Osteocyte (in vitro differentiated cells): ENCODE data around the gene PSMC2. TPM values are rescaled to one million over a fixed set of nuclear protein-coding genes. Genes with fewer than 3 reads are reported as not detected.

ENCODE experiments used
- DNase-seq: peaks from one replicate; pipeline ENCODE4 v3.0.0; 2021; ENCODE audit warnings: mixed read lengths; ENCODE audit not compliant: unreplicated experiment; ENCODE audit errors: extremely low spot score
- H3K27ac Mint-ChIP-seq: one replicate; pipeline ENCODE4 v1.8.0; 2021; ENCODE audit warnings: mild to moderate bottlenecking, mixed read lengths; ENCODE audit not compliant: unreplicated experiment
- H3K27me3 Mint-ChIP-seq: one replicate; pipeline ENCODE4 v1.8.0; 2021; ENCODE audit warnings: mixed read lengths; ENCODE audit not compliant: unreplicated experiment
- H3K36me3 Mint-ChIP-seq: one replicate; pipeline ENCODE4 v1.8.0; 2021; ENCODE audit warnings: mixed read lengths; ENCODE audit not compliant: unreplicated experiment
- H3K4me1 Mint-ChIP-seq: one replicate; pipeline ENCODE4 v1.8.0; 2021; ENCODE audit warnings: mixed read lengths; ENCODE audit not compliant: unreplicated experiment
- H3K4me3 Mint-ChIP-seq: one replicate; pipeline ENCODE4 v1.8.0; 2021; ENCODE audit warnings: mild to moderate bottlenecking, moderate library complexity, mixed read lengths; ENCODE audit not compliant: unreplicated experiment
- H3K9me3 Mint-ChIP-seq: one replicate; pipeline ENCODE4 v1.8.0; 2021; ENCODE audit warnings: mixed read lengths; ENCODE audit not compliant: unreplicated experiment
- CTCF ChIP-seq: fragments of 200-600 bp; sonication (generic); IDR thresholded peaks from 2 replicates; pipeline ENCODE4 v1.5.0; 2021; ENCODE audit warnings: antibody characterized with exemption, mild to moderate bottlenecking, moderate library complexity
- total RNA-seq: library from RNA; stranded (reverse); gene quantifications from 2 replicates; pipeline ENCODE4 v1.2.1, GENCODE V29; 2021

Gene PSMC2
- total RNA-seq, 1 donor from 2014 or later, result 130 TPM

- no peak for TF ChIP-seq CTCF
- no peak for DNase-seq
- Mint-ChIP-seq H3K27me3 (no peaks in the 10 kb centered on the region), H3K27ac (no peak overlapping the region), H3K4me1 (peaks cover 44% of the 10 kb centered on the region), H3K9me3 (no peaks in the 10 kb centered on the region), H3K36me3 (peaks cover 11% of the 10 kb centered on the region), H3K4me3 (no peak overlapping the region)
Observed at GRCh38 chr7:103346396-103346795, 1.0 kb upstream of the PSMC2 start.

GRCh38 chr7:103348452-103348851 lies 1.0 kb downstream of the PSMC2 start:
- H3K9me3 Mint-ChIP-seq, result no peaks in the 10 kb centered on the region
- no peak for DNase-seq
- H3K27me3 Mint-ChIP-seq, result no peaks in the 10 kb centered on the region
- H3K4me3 Mint-ChIP-seq, result peak overlapping the region; percentile 98
- H3K27ac Mint-ChIP-seq, result peak overlapping the region; percentile 98
- peaks cover 11% of the 10 kb centered on the region for H3K36me3 Mint-ChIP-seq
- TF ChIP-seq CTCF, result no peak
- peaks cover 38% of the 10 kb centered on the region for H3K4me1 Mint-ChIP-seq

- peak overlapping the region; percentile 98 for H3K27ac Mint-ChIP-seq
- H3K27me3 Mint-ChIP-seq, result no peaks in the 10 kb centered on the region
- no peaks in the 10 kb centered on the region for H3K9me3 Mint-ChIP-seq
- H3K4me1 Mint-ChIP-seq, result peaks cover 35% of the 10 kb centered on the region
- DNase-seq, result no peak
- peaks cover 16% of the 10 kb centered on the region for H3K36me3 Mint-ChIP-seq
- TF ChIP-seq CTCF, result no peak
- peak overlapping the region; percentile 98 for H3K4me3 Mint-ChIP-seq
Observed at GRCh38 chr7:103348959-103349358, 1.5 kb downstream of the PSMC2 start.

GRCh38 chr7:103349805-103350204 lies 2.4 kb downstream of the PSMC2 start:
- H3K9me3 Mint-ChIP-seq, result no peaks in the 10 kb centered on the region
- H3K4me1 Mint-ChIP-seq, result peaks cover 34% of the 10 kb centered on the region
- H3K27me3 Mint-ChIP-seq, result no peaks in the 10 kb centered on the region
- DNase-seq, result no peak
- peak overlapping the region; percentile 56 for H3K4me3 Mint-ChIP-seq
- peaks cover 19% of the 10 kb centered on the region for H3K36me3 Mint-ChIP-seq
- TF ChIP-seq CTCF, result no peak
- H3K27ac Mint-ChIP-seq, result no peak overlapping the region

GRCh38 chr7:103369432-103369831 lies 22.0 kb downstream of the PSMC2 start:
- TF ChIP-seq CTCF, result no peak
- Mint-ChIP-seq H3K27ac (no peak overlapping the region), H3K4me1 (no peaks in the 10 kb centered on the region), H3K4me3 (no peak overlapping the region), H3K27me3 (peaks cover 17% of the 10 kb centered on the region), H3K36me3 (peaks cover 37% of the 10 kb centered on the region), H3K9me3 (no peaks in the 10 kb centered on the region)
- no peak for DNase-seq
